Activated T-cell treated with anti-CD3 and anti-CD28 coated beads, Interleukin-2, amount 50 U/mL, for 48 hours (primary cell): ENCODE results near the gene HSF2BP.
"Not testable (repeated sequence)": the region's sequence is repeated elsewhere in the genome, so short reads cannot be mapped to it uniquely, and the experiment has no call there.

ENCODE experiments used
- DNase-seq, 2 experiments: peaks; one replicate each; pipeline ENCODE4 v3.0.0-alpha.2; 2020

The HSF2BP gene

GRCh38 chr21:43596616-43597015 is 62.7 kb downstream of the HSF2BP start:
- DNase-seq, result no peak

DNA sequence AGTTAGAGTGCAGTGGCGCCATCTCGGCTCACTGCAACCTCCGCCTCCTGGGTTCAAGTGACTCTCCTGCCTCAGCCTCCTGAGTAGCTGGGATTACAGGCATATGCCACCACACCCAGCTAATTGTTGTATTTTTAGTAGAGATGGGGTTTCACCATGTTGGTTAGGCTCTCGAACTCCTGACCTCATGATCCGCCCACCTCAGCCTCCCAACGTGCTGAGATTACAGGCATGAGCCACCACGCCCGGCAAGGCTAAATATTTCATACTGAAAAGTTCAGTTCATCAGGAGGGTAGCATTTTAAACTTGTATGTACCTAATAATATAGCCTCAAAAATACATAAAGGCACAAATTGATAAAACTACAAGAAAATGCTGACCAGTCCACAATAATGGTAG is 63.5 kb downstream of the HSF2BP start:
- not testable (repeated sequence) for DNase-seq

DNA sequence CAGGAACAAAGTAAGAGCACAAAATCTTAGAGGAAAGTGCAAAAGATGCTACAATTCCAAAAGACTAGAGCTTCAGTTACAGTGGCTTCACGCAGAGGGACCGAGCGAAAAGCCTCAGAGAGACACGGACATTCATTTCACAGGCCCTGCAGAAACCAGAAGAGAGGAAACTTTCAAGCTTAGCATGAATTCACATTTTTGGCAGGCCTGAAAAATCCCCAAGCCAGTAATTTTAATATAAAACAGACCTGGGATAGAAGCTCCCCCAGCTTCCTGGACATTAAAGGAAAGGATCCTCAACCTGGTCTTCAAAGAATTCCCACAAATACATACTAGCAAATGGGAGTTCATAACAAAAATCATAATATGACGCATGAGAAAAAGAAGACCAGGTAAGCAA is 66.2 kb downstream of the HSF2BP start:
- DNase-seq, result no peak

DNA sequence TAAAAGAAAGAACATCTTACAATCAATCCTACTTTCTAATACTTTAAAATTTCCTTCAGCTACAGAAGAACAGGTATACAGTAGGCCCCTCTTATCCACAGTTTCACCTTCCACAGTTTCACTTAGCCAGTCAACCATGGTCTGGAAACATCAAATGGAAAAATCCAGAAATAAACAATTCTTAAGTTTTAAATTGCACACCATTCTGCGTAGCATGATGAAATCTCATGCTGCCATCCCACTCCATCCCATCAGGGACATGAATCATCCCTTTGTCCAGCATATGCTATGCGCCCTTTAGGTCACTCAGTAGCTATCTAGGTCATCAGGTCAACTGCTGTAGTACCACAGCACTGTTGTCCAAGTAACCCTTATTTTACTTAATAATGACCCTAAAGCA is 67.7 kb downstream of the HSF2BP start:
- no peak for DNase-seq

- no peak for DNase-seq
These were observed 69.1 kb downstream of the HSF2BP start for GRCh38 chr21:43590194-43590593.

- no peak for DNase-seq
These were observed 70.3 kb downstream of the HSF2BP start for GRCh38 chr21:43588957-43589356.

DNA sequence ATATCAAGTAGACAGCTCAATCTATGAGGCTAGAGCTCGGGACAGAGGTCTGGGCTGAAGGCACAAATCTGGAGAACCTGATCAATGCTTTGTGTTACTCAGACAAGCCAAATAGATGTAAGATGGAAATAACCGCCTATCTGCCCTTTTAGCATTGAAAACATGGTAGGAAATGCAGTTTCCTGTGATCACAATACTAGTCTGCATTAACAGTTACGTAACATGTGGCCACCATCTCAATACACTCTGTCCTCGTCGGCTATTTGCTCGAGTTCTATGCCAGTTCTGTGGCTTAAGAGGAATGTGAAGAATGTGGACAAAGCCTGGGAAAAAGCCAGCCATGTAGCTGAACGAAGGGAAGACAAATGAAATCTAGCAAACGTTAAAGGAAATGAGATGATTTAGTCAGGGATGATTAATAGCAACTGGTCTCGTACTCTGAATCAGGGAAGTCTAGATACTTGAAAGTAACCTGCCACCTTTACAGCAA is 73.3 kb downstream of the HSF2BP start:
- no peak for DNase-seq

DNA sequence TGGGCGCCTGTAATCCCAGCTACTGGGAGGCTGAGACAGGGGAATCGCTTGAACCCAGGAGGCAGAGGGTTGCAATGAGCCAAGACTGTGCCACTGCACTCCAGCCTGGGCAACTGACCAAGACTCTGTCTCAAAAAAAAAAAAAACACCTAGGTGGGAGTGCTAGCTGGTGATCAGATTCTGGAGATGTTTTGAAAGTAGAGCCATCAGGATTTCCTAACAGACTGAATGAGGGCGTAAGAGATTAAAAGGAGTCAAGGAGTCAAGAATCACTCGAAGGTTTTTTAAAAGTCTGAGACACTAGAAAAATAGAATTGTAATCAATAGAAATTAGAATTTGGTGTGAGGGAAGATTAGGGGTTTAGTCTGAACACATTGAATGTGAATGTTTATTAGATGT is 73.8 kb downstream of the HSF2BP start:
- no peak for DNase-seq

DNA sequence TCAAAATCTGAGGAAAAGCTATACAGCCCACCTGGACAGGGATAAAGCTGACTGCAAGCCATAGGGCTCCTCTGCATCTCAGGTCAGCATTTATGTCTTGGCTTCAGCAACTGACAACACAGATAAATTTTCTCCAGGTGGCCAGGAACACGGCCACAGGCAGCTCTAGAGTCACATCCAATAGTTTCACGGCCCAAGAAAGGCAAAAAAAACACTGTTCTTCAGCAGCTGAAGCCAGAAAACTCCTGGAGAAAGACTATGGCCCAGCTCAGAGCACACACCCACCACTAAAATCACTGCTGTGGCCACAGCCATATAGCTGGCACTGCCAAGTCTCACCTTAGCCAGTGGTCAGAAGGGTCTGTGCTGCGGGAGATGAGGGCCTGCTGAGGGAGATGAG is 77.8 kb downstream of the HSF2BP start:
- no peak for DNase-seq

DNA sequence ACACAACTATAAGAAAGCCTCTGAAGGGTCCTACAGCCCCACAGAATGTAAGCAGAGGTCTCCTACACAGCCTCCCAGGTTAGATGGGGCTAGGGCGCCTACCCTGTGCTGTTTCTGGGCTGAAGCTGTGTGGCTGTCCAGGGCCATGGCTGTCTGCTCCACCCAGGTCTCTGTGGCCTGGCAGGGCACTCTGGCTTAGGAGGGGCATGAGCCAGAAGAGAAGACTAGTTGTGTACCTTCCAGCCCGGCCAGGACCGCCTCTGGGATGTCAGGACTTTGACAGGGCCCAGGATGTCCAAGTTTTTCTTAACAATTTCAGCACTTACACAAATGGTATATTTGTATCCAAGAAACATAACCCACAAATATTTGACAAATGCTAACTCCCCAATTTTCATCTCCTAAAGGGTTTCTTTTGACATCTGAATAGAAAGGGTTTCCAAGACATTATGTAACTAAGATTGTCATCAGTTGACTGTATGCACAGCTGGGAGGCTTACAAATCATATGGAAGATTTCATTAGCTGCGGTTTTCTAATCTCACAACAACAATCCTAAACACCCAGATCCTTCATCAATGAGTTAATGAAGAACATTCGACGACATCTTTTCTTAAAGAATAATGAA is 80.5 kb downstream of the HSF2BP start:
- DNase-seq, result no peak

GRCh38 chr21:43575473-43575844 is 83.8 kb downstream of the HSF2BP start:
- no peak for DNase-seq

DNA sequence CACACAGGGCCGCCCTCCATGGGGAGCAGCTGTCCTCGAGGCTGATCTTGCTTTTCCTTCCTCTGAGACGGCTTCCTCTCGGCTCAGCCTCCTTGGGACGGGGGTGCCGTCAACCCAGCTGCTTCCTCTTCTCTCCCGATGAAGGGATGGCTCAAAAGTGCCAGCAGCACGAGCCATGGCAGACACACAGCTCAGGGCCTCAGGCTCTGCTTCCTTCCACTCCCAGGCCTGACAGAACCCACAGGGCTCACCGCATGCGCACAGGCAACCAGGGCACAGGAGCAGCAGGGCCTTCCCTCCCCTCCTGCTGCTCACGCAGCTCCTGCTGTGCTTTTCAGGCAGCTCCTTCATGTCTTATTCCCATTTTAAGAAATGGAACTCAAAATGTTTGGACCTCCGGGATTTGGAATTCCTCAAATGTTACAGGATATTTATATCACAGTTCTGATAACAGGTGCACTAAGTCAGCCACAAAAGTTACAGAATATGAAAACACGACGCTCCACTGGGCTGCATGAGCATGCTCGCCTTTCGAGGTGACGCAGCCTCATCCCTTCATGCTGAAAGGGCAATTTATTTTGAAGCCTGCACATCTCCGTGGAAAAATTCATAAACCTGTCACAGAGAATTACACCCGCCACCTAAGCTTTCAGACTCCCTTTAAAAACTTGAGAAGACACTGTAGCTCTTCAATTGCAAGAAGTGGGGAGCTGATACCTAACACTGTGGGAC is 84.4 kb downstream of the HSF2BP start:
- no peak for DNase-seq

DNA sequence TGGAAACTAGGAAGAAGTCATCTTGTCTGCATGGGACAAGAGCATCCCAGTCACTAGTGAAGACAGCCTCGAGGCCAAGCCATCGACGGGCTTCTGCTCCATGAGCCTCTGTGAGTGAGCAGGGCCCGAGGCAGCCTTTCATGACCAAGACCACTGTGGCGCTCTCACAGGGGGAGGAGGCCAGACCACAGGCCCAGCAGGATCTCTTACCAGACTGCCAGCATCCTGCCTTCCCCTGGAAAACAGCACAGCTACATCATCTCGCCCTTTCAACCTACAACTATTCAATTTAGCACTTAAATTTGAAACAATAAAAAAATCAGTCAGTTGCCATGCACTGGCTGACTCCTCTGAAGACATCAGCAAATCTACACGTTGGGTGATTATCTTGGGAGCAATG is 85.4 kb downstream of the HSF2BP start:
- DNase-seq, result no peak

- DNase-seq, result no peak
These were observed 86.8 kb downstream of the HSF2BP start for GRCh38 chr21:43572446-43572845.

GRCh38 chr21:43571976-43572375 is 87.3 kb downstream of the HSF2BP start:
- DNase-seq, result no peak

DNA sequence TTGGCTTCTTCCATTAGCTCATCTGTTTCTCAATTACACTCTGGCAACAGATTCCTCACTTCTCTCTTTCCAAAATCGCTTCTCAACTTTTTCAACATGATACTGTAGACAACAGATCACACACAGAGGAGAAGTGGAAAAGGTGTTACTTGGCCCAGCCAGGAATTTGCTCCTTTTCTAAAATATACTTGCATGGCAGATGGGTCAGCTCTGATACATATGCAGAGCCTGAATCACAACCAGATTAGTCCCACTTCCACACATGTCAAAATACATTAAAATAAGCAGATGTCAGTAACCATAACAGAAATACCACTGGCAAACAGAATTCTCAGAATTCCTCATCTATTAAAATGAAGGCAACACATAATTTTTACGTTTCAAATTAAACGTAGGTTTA is 89.1 kb downstream of the HSF2BP start:
- DNase-seq, result not testable (repeated sequence)

GRCh38 chr21:43562451-43562850 is 96.8 kb downstream of the HSF2BP start:
- DNase-seq, result not testable (repeated sequence)

DNA sequence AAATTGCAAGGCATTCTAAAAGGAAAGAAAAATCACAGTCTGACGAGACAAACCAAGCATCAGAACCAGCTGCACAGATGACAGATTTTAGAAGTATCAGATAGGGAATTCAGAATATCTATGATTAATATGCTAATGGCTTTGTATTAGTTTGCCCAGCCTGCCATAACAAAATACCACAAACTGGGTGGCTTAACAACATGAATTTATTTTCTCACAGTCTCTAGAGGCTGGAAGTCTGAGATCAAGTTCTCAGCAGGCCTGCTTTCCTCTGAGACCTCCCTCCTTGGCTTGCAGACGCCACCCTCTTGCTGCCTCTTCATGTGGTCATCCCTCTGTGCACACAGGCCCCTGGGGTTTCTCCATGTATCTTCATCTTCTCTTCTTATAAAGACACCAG is 118.7 kb downstream of the HSF2BP start:
- DNase-seq, result not testable (repeated sequence)

GRCh38 chr21:43522495-43523131 is 136.7 kb downstream of the HSF2BP start:
- not testable (repeated sequence) for DNase-seq

DNA sequence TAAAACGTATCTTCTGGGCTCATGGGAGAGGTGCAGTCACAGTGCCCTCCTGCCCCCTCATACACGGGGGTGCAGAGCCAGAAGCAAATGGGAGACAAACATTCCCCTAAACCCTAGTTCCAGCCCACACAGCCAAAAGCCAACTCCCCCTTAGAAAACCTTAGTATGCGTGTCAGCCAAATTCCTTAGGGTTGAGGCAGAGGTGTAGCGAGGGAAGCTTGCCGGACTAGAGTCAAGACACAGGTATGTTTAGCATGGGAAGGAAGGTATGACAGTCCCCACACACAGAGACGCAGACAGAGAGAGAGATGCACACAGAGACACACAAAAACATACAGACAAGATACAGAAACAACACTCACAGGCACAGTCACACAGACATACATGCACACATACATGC is 141.6 kb downstream of the HSF2BP start:
- DNase-seq, result not testable (repeated sequence)

DNA sequence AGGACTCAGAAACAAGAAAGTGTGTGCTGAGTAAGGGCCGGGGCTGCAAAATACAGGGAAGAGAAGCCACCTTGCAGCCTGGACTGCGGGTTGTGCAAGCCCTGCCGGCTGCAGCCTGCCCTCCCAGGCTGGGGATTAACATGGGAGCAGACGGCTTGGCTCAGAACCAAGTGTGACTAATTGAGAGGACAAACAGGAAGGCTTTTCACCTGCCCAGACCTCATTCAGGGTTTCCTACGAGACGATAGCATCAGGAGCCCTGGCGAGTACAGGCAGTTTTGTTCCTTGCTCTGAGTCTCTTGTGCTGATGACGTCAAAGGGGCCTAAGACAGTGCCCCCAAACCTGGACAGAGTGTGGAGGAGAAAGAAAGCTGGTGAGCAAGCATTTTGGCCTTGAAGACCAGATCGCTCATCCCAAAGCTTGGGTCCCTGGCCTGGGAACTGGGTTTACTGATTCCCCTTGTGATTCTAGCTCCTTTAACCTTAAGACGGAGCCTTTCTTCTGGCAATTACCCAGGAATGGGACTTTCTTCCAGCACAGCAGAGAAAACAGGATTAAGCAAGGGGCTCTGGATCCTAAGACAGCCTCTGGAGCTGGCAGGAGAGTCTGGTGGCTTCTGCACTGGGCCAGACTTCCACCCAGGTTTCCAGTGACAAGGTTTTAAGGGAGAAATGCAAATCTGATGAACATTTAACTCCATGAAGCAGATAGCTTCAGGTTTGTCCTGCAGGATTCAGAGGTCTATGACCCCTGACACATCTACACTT is 142.2 kb downstream of the HSF2BP start:
- DNase-seq, result not testable (repeated sequence)

DNA sequence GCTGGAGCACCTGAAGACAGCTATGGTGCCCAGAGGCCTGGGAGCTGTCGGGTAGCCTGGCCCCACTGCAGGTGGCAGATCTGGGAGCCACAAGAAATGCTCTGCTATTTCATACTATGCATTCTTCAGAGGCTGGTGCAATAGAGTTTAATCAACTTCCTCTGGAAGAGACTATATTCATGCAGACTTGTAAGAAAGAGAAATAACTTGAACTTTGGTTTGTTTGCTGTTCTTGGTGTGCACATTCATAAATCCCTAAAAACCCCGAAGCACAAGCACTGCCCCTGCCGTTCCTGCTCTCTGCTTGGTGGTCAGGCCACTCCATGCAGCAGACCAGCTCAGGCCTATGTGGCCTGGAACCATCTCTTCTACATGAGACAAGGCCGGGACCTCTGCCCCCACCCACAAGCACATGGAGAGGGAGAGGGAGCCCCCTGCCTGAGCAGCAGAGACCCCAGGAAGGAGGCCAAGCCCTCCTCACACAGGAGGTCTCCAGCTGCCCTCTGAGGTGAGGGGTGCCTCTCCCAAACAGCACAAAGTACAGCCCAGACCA is 142.9 kb downstream of the HSF2BP start:
- DNase-seq, result not testable (repeated sequence)

GRCh38 chr21:43514834-43515233 is 144.5 kb downstream of the HSF2BP start:
- not testable (repeated sequence) for DNase-seq
